Epithelial cell of proximal tubule (primary cell): ENCODE results near the gene AMOTL1. TPM values are rescaled to one million over a fixed set of nuclear protein-coding genes. Genes with fewer than 3 reads are reported as not detected.
"Not testable (repeated sequence)": the region's sequence is repeated elsewhere in the genome, so short reads cannot be mapped to it uniquely, and the experiment has no call there.

Experiments used
- DNase-seq: peaks from one replicate; pipeline ENCODE4 v3.0.0-alpha.2; 2011; ENCODE audit warnings: low read depth
- H3K4me3 ChIP-seq: 2 replicates; pipeline ENCODE4 v1.5.1; 2011; ENCODE audit warnings: low read depth, mild to moderate bottlenecking, low read length
- CTCF ChIP-seq: conservative IDR thresholded peaks from 2 replicates; pipeline ENCODE4 v1.5.1; 2012; ENCODE audit warnings: low read depth, mild to moderate bottlenecking, low read length
- total RNA-seq: library from RNA; depleted of rRNA; stranded (reverse); fragments of >200 nt; gene quantifications from 2 replicates; pipeline ENCODE4 v1.2.3, GENCODE V29; 2015

AMOTL1 gene
- total RNA-seq, 1 donor from 2014 or later = 31.8 TPM

DNA sequence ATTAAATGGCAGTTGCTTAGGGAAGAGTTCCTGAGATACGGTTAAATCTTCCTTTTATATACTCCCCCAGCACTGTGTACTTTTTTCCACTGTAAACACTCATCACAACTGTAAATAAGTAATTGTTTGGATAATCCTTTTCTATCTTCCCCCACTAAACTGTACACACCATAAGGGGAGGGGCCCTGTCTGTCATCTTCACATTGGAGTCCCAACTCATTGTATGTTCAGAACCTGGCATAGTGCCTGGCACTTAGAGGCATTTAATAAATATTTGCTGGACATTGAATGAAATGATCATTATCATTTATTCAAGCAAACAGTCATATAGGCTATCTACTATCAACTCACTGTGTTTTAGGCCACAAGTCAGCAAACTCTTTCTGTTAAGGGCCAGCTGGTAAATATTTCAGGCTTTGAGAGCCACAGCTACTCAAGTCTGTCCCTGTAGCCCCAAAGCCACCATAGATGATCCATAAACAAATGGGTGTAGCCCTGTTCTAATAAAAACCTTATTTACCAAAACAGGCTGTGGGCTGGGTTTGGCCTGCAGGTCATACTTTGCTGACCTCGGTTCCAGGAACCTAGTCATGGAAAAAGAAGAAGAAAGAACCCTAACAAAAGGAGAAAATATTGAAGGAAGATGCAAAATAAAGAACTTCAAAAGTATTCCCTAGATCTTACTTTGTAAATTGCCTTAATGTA is 70.0 kb downstream of the AMOTL1 start:
- TF ChIP-seq CTCF = no peak
- DNase-seq = no peak
- H3K4me3 ChIP-seq = no peak overlapping the region

DNA sequence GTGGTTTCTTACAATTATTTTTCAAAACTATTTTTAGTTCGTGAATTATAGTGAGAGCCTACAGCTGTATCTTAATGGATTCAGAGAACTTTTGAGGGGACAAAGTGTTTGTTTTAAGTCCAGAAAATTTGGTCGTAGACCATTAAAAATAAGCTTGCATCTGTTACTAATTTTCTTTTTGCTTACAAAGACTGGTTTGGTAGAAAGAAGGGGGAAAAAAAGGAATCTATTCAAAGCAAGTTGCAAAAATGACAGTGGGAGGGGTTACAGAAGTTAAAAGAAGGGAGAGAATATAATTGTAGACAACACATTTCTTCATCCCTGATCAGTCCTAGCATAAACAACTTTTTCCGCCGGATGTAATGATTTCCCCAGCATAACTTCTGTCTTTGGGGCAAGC is 72.1 kb downstream of the AMOTL1 start:
- DNase-seq = no peak
- no peak overlapping the region for H3K4me3 ChIP-seq
- no peak for TF ChIP-seq CTCF

DNA sequence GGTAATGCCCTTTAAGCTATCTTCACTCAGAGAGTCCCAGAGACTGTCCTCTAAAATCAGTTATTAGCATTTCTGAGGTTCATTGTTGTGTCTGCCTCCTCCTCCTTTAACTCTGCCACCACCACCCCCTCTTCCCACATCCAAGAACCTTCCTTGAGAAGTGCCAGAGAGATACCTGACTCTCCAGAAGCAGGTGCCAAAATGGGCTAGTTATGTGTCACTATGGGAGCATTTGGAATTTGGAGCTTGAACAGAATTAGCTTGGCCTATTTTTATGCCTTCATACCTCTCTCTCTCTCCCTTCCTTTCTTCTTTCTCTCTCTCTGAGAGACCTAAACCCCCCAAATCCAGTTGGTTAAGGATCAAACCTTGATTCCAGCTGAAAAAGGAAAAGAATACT is 75.9 kb downstream of the AMOTL1 start:
- H3K4me3 ChIP-seq = no peak overlapping the region
- no peak for DNase-seq
- TF ChIP-seq CTCF = no peak

DNA sequence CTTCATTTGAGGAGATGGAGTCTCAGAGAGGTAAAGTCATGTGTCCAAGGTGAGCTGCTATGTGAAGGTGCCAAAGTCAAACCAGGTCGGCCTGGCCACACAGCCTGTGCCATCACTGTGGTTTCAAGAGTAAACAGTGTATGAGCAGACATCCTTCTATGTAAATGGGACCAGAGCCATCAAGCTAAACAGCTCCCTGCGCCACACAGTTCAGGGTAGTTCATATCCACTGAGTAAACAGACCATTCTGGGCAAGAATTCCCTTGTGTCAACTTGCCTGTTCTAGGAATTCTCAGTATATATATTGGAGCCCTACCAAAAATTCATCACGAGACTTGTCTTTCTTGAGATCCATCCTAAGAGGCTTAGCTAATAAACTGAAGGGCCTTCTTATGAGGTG is 77.5 kb downstream of the AMOTL1 start:
- no peak overlapping the region for H3K4me3 ChIP-seq
- no peak for TF ChIP-seq CTCF
- no peak for DNase-seq

DNA sequence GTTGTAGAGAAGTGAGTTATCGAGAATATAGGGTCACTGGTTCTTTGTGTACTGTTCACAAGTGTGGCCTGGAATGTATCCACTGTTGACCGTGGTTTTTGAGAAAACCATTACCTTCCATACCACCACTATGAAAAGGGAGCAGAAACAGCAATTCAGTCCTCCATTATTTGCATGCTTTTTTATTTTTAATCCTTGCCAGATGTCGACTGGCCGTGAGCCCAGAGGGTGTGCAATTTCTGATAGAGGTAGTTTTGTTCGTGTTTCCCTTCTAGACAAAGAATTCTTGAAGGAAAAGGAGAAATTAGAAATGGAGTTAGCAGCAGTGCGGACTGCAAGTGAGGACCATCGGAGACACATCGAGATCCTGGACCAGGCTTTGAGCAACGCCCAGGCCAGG is 81.7 kb downstream of the AMOTL1 start:
- TF ChIP-seq CTCF = no peak
- H3K4me3 ChIP-seq = no peak overlapping the region
- DNase-seq = no peak

DNA sequence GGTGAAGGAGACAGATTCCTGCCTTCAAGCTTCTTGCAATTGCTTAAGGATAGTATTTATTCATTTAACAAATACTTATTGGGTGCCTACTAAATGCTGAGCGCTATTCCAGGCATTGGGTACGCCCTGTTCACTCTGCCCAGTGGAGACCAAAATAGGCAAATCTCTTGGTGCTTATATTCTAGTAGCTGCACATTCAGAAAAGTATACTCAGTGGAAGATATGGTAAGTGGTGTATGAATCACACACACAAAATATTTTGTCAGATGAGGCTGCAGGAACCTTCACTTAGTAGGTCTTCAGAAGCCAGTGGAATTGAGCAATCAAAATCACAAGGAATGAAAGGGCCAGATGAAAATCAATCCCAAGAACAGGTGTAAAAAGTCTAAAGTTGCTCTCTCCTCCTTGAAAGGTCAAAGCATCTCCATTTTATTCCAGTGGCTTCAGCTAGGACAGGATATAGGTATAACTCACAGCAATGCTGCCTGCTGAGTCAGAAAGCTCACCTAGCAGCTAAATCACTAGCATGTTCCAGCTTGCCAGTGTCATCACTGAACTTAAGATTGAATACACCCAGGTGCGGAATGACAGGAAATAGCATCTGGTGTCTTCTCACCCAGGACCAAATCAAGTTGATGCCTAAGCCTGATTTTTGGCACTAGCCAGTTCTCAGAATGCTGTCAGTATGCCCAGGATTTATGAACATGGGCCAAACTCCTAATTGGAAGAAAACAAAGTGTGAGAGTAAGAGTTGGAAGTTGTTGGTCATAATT is 83.9 kb downstream of the AMOTL1 start:
- no peak overlapping the region for H3K4me3 ChIP-seq
- TF ChIP-seq CTCF = no peak
- no peak for DNase-seq

- H3K4me3 ChIP-seq, DNase-seq: not testable (repeated sequence)
These were observed 85.1 kb downstream of the AMOTL1 start for GRCh38 chr11:94853288-94853687.
